Keratinocyte (primary cell): ENCODE measurements around the gene TOX2. TPM values are rescaled to one million over a fixed set of nuclear protein-coding genes. Genes with fewer than 3 reads are reported as not detected.

ENCODE experiments used
- DNase-seq: peaks from one replicate; pipeline ENCODE4 v3.0.0-alpha.2; 2011; ENCODE audit warnings: low read depth, missing footprints, low spot score
- FAIRE-seq: peaks from 2 replicates; lab custom pipeline; 2011; peaks lifted over from hg19 to GRCh38; lab: Jason Lieb, UNC
- H2AFZ ChIP-seq: 2 replicates; pipeline ENCODE4 v1.6.0; 2012; ENCODE audit warnings: low read length, control low read depth, inconsistent platforms; ENCODE audit not compliant: control insufficient read depth
- H3K27ac ChIP-seq: 2 replicates; pipeline ENCODE4 v1.5.1; 2011; ENCODE audit warnings: low read length; ENCODE audit not compliant: control insufficient read depth, insufficient read depth
- H3K27me3 ChIP-seq: 3 replicates; pipeline ENCODE4 v1.6.0; 2011; ENCODE audit warnings: low read length; ENCODE audit not compliant: control insufficient read depth, insufficient read depth; ENCODE audit errors: extremely low read depth
- H3K36me3 ChIP-seq, 2 experiments: 2 replicates in 1 of 2; 3 replicates in 1 of 2; pipeline ENCODE4 v1.5.1; 2011; ENCODE audit warnings: low read length in 2 of 2, mild to moderate bottlenecking in 1 of 2; ENCODE audit not compliant: control insufficient read depth in 2 of 2, insufficient read depth in 2 of 2; ENCODE audit errors: extremely low read depth in 1 of 2
- H3K4me1 ChIP-seq: 3 replicates; pipeline ENCODE4 v1.5.1; 2011; ENCODE audit warnings: low read length; ENCODE audit not compliant: control insufficient read depth, insufficient read depth; ENCODE audit errors: extremely low read depth
- H3K4me2 ChIP-seq: 3 replicates; pipeline ENCODE4 v1.6.0; 2011; ENCODE audit warnings: low read depth, low read length; ENCODE audit not compliant: control insufficient read depth, insufficient read depth; ENCODE audit errors: extremely low read depth
- H3K4me3 ChIP-seq, 3 experiments: fragments of 200-600 bp in 1 of 3; sonication (generic) in 1 of 3; 2 replicates in 2 of 3; 3 replicates in 1 of 3; pipeline ENCODE4 v1.5.1; 2011 to 2016; ENCODE audit warnings: low read length in 3 of 3, mild to moderate bottlenecking in 3 of 3, control low read depth in 2 of 3, inconsistent platforms in 1 of 3, low read depth in 1 of 3, mixed read lengths in 1 of 3, mixed run types in 1 of 3, moderate library complexity in 1 of 3; ENCODE audit not compliant: control insufficient read depth in 2 of 3, insufficient read depth in 2 of 3; ENCODE audit errors: extremely low read depth in 1 of 3
- H3K79me2 ChIP-seq: 2 replicates; pipeline ENCODE4 v1.6.0; 2012; ENCODE audit warnings: low read length; ENCODE audit not compliant: control insufficient read depth, insufficient read depth
- H3K9ac ChIP-seq: 3 replicates; pipeline ENCODE4 v1.6.0; 2011; ENCODE audit warnings: low read length; ENCODE audit not compliant: control insufficient read depth, insufficient read depth; ENCODE audit errors: extremely low read depth
- H3K9me1 ChIP-seq: 3 replicates; pipeline ENCODE4 v1.6.0; 2011; ENCODE audit warnings: low read length; ENCODE audit not compliant: control insufficient read depth, insufficient read depth; ENCODE audit errors: extremely low read depth
- H3K9me3 ChIP-seq: 2 replicates; pipeline ENCODE4 v1.5.1; 2012; ENCODE audit warnings: low read depth, low read length; ENCODE audit not compliant: control insufficient read depth
- H4K20me1 ChIP-seq: 3 replicates; pipeline ENCODE4 v1.6.0; 2011; ENCODE audit warnings: low read length; ENCODE audit not compliant: control insufficient read depth, insufficient read depth; ENCODE audit errors: extremely low read depth
- CTCF ChIP-seq, 3 experiments: IDR thresholded peaks in 1 of 3; conservative IDR thresholded peaks in 1 of 3; optimal IDR thresholded peaks in 1 of 3; 2 replicates in 2 of 3; 3 replicates in 1 of 3; pipeline versions ENCODE3 to v1.5.1; 2011; ENCODE audit warnings: low read length in 3 of 3, mild to moderate bottlenecking in 3 of 3, moderate library complexity in 2 of 3, control low read depth in 1 of 3, inconsistent platforms in 1 of 3; ENCODE audit not compliant: insufficient read depth in 2 of 3; ENCODE audit errors: extremely low read depth in 1 of 3
- EZH2 ChIP-seq: IDR thresholded peaks from one replicate; pipeline ENCODE4 v1.6.1; 2012; ENCODE audit warnings: inconsistent platforms, mild to moderate bottlenecking, low read length, moderate library complexity
- dilution Hi-C: fragments of 300-500 bp; cut with MboI; formaldehyde crosslinking; loops from one replicate; pipeline ENCODE4 v1.7.0; 2020; ENCODE audit warnings: low sequenced_read_pairs; ENCODE audit not compliant: extremely low pct_ligation_motif_present
- polyA plus RNA-seq, 5 experiments: library from polyadenylated mRNA; depleted of rRNA in 3 of 5; stranded (reverse) in 3 of 5; stranded (forward) in 1 of 5; unstranded in 1 of 5; fragments of >200 nt; gene quantifications; 1 replicate in 1 of 5; 2 replicates in 3 of 5; 3 replicates in 1 of 5; pipeline versions ENCODE4 v1.2.1 to v1.2.3, GENCODE V29; 2011 to 2012; ENCODE audit warnings: missing spikeins in 2 of 5, low read depth in 1 of 5, low replicate concordance in 1 of 5

Gene TOX2
- polyA plus RNA-seq, 1 donor (not counting 4 experiments of a cell fraction or from before 2014, with no cell fraction given): 0.20 TPM

- Histone ChIP-seq H2AFZ (no peak overlapping the region), H3K4me3 (no peak overlapping the region), H3K9ac (no peak overlapping the region), H3K9me1 (no peaks in the 10 kb centered on the region), H3K4me1 (peaks cover 7% of the 10 kb centered on the region), H3K9me3 (no peaks in the 10 kb centered on the region), H3K27me3 (no peaks in the 10 kb centered on the region), H3K4me2 (peak overlapping the region; percentile 4), H3K27ac (no peak overlapping the region), H3K79me2 (no peaks in the 10 kb centered on the region), H4K20me1 (no peaks in the 10 kb centered on the region), H3K36me3 (no peaks in the 10 kb centered on the region)
- no peak for DNase-seq
- TF ChIP-seq CTCF (optimal IDR thresholded peaks at IDR 0.05 in 1 of 3, IDR thresholded peaks at IDR 0.05 in 1 of 3, conservative IDR thresholded peaks at IDR 0.05 in 1 of 3; ENCODE audit: extremely low read depth in 1 of 3, insufficient read depth in 2 of 3, low read length in 3 of 3): no peak
- TF ChIP-seq EZH2: no peak
- peak; percentile 29 for FAIRE-seq
- dilution Hi-C loops: no loop called here
These were observed 20.7 kb upstream of the TOX2 start for GRCh38 chr20:43893930-43894329.

- dilution Hi-C loops: no loop called here
- H3K79me2 ChIP-seq: no peaks in the 10 kb centered on the region
- no peaks in the 10 kb centered on the region for H3K36me3 ChIP-seq
- H3K9me3 ChIP-seq: no peaks in the 10 kb centered on the region
- no peaks in the 10 kb centered on the region for H3K9me1 ChIP-seq
- no peak for DNase-seq
- no peak for FAIRE-seq
- no peak overlapping the region for H2AFZ ChIP-seq
- no peak overlapping the region for H3K4me2 ChIP-seq
- H3K27ac ChIP-seq: no peak overlapping the region
- H4K20me1 ChIP-seq: no peaks in the 10 kb centered on the region
- H3K4me1 ChIP-seq: peaks cover 7% of the 10 kb centered on the region
- TF ChIP-seq CTCF (optimal IDR thresholded peaks at IDR 0.05 in 1 of 3, IDR thresholded peaks at IDR 0.05 in 1 of 3, conservative IDR thresholded peaks at IDR 0.05 in 1 of 3; ENCODE audit: extremely low read depth in 1 of 3, insufficient read depth in 2 of 3, low read length in 3 of 3) (no peak), EZH2 (no peak)
- H3K9ac ChIP-seq: no peak overlapping the region
- no peak overlapping the region for H3K4me3 ChIP-seq
- H3K27me3 ChIP-seq: peaks cover 4% of the 10 kb centered on the region
These were observed 20.2 kb upstream of the TOX2 start for GRCh38 chr20:43894491-43894890.
